HepG2 (cell line): Measurements from ENCODE around the gene ABHD6. TPM values are rescaled to one million over a fixed set of nuclear protein-coding genes. Genes with fewer than 3 reads are reported as not detected.
A peak's percentile ranks its signal among the peaks of the same experiment; 100 is the strongest.

ENCODE experiments used
- AHDC1 ChIP-seq: sonication (generic); formaldehyde crosslinking; IDR thresholded peaks from 2 replicates; pipeline ENCODE4 v1.5.1; 2020; ENCODE audit warnings: mild to moderate bottlenecking, missing genetic modification reagents, borderline replicate concordance
- BHLHE40 ChIP-seq: IDR thresholded peaks from 2 replicates; pipeline ENCODE4 v1.6.1; 2011; ENCODE audit warnings: low read length, improper control_type of control experiment
- EP300 ChIP-seq, 3 experiments: sonication (generic) in 1 of 3; formaldehyde crosslinking in 1 of 3; IDR thresholded peaks; 2 replicates each; pipeline versions ENCODE4 v1.5.1 to v1.6.1; 2011 to 2020; ENCODE audit warnings: low read depth in 2 of 3, low read length in 2 of 3, borderline replicate concordance in 1 of 3, improper control_type of control experiment in 1 of 3, mild to moderate bottlenecking in 1 of 3, missing genetic modification reagents in 1 of 3, moderate library complexity in 1 of 3
- FOXJ3 ChIP-seq: sonication (generic); formaldehyde crosslinking; IDR thresholded peaks from 2 replicates; pipeline ENCODE4 v1.4.0; 2020; ENCODE audit warnings: missing genetic modification reagents, mild to moderate bottlenecking, borderline replicate concordance
- GABPA ChIP-seq, 2 experiments: IDR thresholded peaks; 2 replicates each; pipeline ENCODE4 v1.6.1; 2011 to 2016; ENCODE audit warnings: low read depth in 2 of 2, low read length in 1 of 2, missing biosample characterization in 1 of 2, missing genetic modification characterization in 1 of 2
- KAT8 ChIP-seq: IDR thresholded peaks from 2 replicates; pipeline ENCODE4 v1.6.1; 2016; ENCODE audit warnings: missing genetic modification reagents, missing compliant biosample characterization
- NCOA2 ChIP-seq: sonication (generic); formaldehyde crosslinking; IDR thresholded peaks from 2 replicates; pipeline ENCODE4 v1.8.0; 2022; ENCODE audit warnings: inconsistent platforms
- NR2F6 ChIP-seq, 2 experiments: IDR thresholded peaks; 2 replicates each; pipeline ENCODE4 v1.6.1; 2016; ENCODE audit warnings: antibody characterized with exemption in 1 of 2, mild to moderate bottlenecking in 1 of 2
- NR3C1 ChIP-seq: sonication (generic); formaldehyde crosslinking; IDR thresholded peaks from 2 replicates; pipeline ENCODE4 v1.4.0; 2020; ENCODE audit warnings: missing genetic modification reagents
- XBP1 ChIP-seq: sonication (generic); formaldehyde crosslinking; IDR thresholded peaks from 2 replicates; pipeline ENCODE4 v1.5.0; 2020; ENCODE audit warnings: missing genetic modification reagents
- ZBED4 ChIP-seq: sonication (generic); formaldehyde crosslinking; IDR thresholded peaks from 2 replicates; pipeline ENCODE4 v1.4.0; 2020; ENCODE audit warnings: missing genetic modification reagents, borderline replicate concordance
- ZBTB1 ChIP-seq: sonication (generic); formaldehyde crosslinking; IDR thresholded peaks from 2 replicates; pipeline ENCODE4 v1.4.0; 2020; ENCODE audit warnings: missing genetic modification reagents, borderline replicate concordance
- ZMYM2 ChIP-seq: sonication (generic); formaldehyde crosslinking; IDR thresholded peaks from 2 replicates; pipeline ENCODE4 v1.8.0; 2022; ENCODE audit warnings: mild to moderate bottlenecking, missing genetic modification reagents
- ZNF230 ChIP-seq: sonication (generic); formaldehyde crosslinking; IDR thresholded peaks from 2 replicates; pipeline ENCODE4 v1.4.0; 2020; ENCODE audit warnings: mild to moderate bottlenecking, missing genetic modification reagents
- ZNF280B ChIP-seq: sonication (generic); formaldehyde crosslinking; IDR thresholded peaks from 2 replicates; pipeline ENCODE4 v1.5.0; 2020; ENCODE audit warnings: missing genetic modification reagents, mild to moderate bottlenecking, borderline replicate concordance
- ZNF580 ChIP-seq: IDR thresholded peaks from 2 replicates; pipeline ENCODE4 v1.6.1; 2016; ENCODE audit warnings: low read depth, borderline replicate concordance
- polyA plus RNA-seq, 8 experiments: library from polyadenylated mRNA; depleted of rRNA in 3 of 8; stranded (reverse) in 7 of 8; unstranded in 1 of 8; fragments of >200 nt; fragmentation: Illumina TruSeq in 4 of 8; extraction: Trizol in 4 of 8; gene quantifications; 2 replicates each; pipeline versions ENCODE4 v1.2.1 to v1.2.3, GENCODE V29; 2011 to 2016; ENCODE audit warnings: low read depth in 4 of 8, missing spikeins in 1 of 8, mixed read lengths in 1 of 8; ENCODE audit not compliant: insufficient read depth in 1 of 8
- total RNA-seq, 5 experiments: library from RNA; depleted of rRNA; stranded (reverse); fragments of >200 nt; fragmentation: Illumina TruSeq; extraction: Trizol; gene quantifications; 2 replicates each; pipeline ENCODE4 v1.2.3, GENCODE V29; 2016; ENCODE audit warnings: low read depth in 1 of 5

ABHD6 gene
- total and polyA plus RNA-seq, 2 of the 13 experiments (the other 11 are each of a cell fraction or from before 2014, with no cell fraction given), result 9.0 to 17.2 TPM

GRCh38 chr3:58191361-58191991 lies 46.1 kb upstream of the ABHD6 start (continued):
- TF ChIP-seq NR2F6 (IDR thresholded peaks at IDR 0.05) (peak; percentile 89), NR2F6 (CRISPR knock-in tag; IDR thresholded peaks at IDR 0.05) (peak; percentile 85), ZBTB1 (no peak), EP300 (IDR thresholded peaks at IDR 0.05; ENCODE audit: low read depth in 2 of 2, low read length in 2 of 2) (peak in 1 of 2 experiments; percentile 74; a peak in 2 of 4 replicates), EP300 (CRISPR knock-in tag; IDR thresholded peaks at IDR 0.05; ENCODE audit: borderline replicate concordance) (peak; percentile 69; the same call in 1 of the 2 replicates), ZMYM2 (CRISPR knock-in tag) (no peak), NR3C1 (CRISPR knock-in tag) (no peak), KAT8 (CRISPR knock-in tag) (peak; percentile 10; the same call in 1 of the 2 replicates), GABPA (IDR thresholded peaks at IDR 0.05; ENCODE audit: low read depth, low read length) (no peak), GABPA (CRISPR knock-in tag; IDR thresholded peaks at IDR 0.05; ENCODE audit: low read depth) (peak; percentile 28), ZBED4 (CRISPR knock-in tag) (no peak), ZNF280B (CRISPR knock-in tag) (no peak), ZNF580 (peak; percentile 34; the same call in 1 of the 2 replicates), XBP1 (CRISPR knock-in tag) (no peak), AHDC1 (CRISPR knock-in tag) (peak; percentile 53; the same call in 1 of the 2 replicates), BHLHE40 (no peak), NCOA2 (CRISPR knock-in tag) (peak; percentile 78), FOXJ3 (peak; percentile 51; the same call in 1 of the 2 replicates), ZNF230 (CRISPR knock-in tag) (no peak)
